ENCODE results near the gene PARD3B.

PARD3B gene

GRCh38 chr2:204776781-204777559, 231.7 kb downstream of the PARD3B start:
- DNase-seq = no peak

GRCh38 chr2:204779771-204780170, 234.5 kb downstream of the PARD3B start:
- no peak for DNase-seq

GRCh38 chr2:204781941-204782340, 236.7 kb downstream of the PARD3B start:
- no peak for DNase-seq

- DNase-seq = no peak
These were observed 244.8 kb downstream of the PARD3B start for GRCh38 chr2:204790076-204790475.

GRCh38 chr2:204791230-204791629, 246.0 kb downstream of the PARD3B start:
- DNase-seq = no peak

- no peak for DNase-seq
These were observed 249.3 kb downstream of the PARD3B start for GRCh38 chr2:204794624-204795023.

GRCh38 chr2:204795156-204795555, 249.9 kb downstream of the PARD3B start:
- DNase-seq = no peak

GRCh38 chr2:204796581-204796980, 251.3 kb downstream of the PARD3B start:
- DNase-seq = no peak

GRCh38 chr2:204799791-204800190, 254.5 kb downstream of the PARD3B start:
- DNase-seq = no peak

GRCh38 chr2:204808494-204808893, 263.2 kb downstream of the PARD3B start:
- DNase-seq = no peak

- no peak for DNase-seq
These were observed 279.6 kb downstream of the PARD3B start for GRCh38 chr2:204824751-204825453.

- DNase-seq = no peak
These were observed 280.4 kb downstream of the PARD3B start for GRCh38 chr2:204825681-204826080.

GRCh38 chr2:204827701-204828590, 282.7 kb downstream of the PARD3B start:
- no peak for DNase-seq

- DNase-seq = no peak
These were observed 289.6 kb downstream of the PARD3B start for GRCh38 chr2:204834716-204835384.

- no peak for DNase-seq
These were observed 290.5 kb downstream of the PARD3B start for GRCh38 chr2:204835786-204836185.

GRCh38 chr2:204840504-204840903, 295.2 kb downstream of the PARD3B start:
- no peak for DNase-seq

- DNase-seq = no peak
These were observed 296.8 kb downstream of the PARD3B start for GRCh38 chr2:204842068-204842467.

GRCh38 chr2:204842661-204843485, 297.6 kb downstream of the PARD3B start:
- no peak for DNase-seq

GRCh38 chr2:204846471-204846870, 301.2 kb downstream of the PARD3B start:
- DNase-seq = no peak

- no peak for DNase-seq
These were observed 304.6 kb downstream of the PARD3B start for GRCh38 chr2:204849892-204850291.

GRCh38 chr2:204850581-204850980, 305.3 kb downstream of the PARD3B start:
- DNase-seq = no peak

GRCh38 chr2:204853905-204854304, 308.6 kb downstream of the PARD3B start:
- DNase-seq = no peak
